ENCODE results near the gene OPHN1.

- no peak for TF ChIP-seq POLR2A (IDR thresholded peaks at IDR 0.05; ENCODE audit: low read depth)
- TF ChIP-seq CTCF (IDR thresholded peaks at IDR 0.05) = no peak
- no peak for TF ChIP-seq EP300 (IDR thresholded peaks at IDR 0.05)
- no peak for TF ChIP-seq POLR2AphosphoS5 (IDR thresholded peaks at IDR 0.05)
Measured at GRCh38 chrX:68114573-68115129, 318.6 kb downstream of the OPHN1 start.
